Vagina (tissue), 2 donors: Measurements from ENCODE around the gene TMEM214.

Experiments used
- CTCF ChIP-seq, 3 experiments: fragments of 450-650 bp in 2 of 3; fragments of 200-600 bp in 1 of 3; sonication (generic) in 1 of 3; IDR thresholded peaks; one replicate each; pipeline ENCODE4 v1.5.1; 2017 to 2019; ENCODE audit warnings: antibody characterized with exemption in 3 of 3, mild to moderate bottlenecking in 2 of 3, moderate library complexity in 2 of 3
- POLR2A ChIP-seq, 2 donors: fragments of 450-650 bp; IDR thresholded peaks; one replicate each; pipeline ENCODE4 v1.6.1; 2017; ENCODE audit warnings: antibody characterized with exemption in 2 of 2, mild to moderate bottlenecking in 2 of 2, moderate library complexity in 2 of 2

- TF ChIP-seq POLR2A (IDR thresholded peaks at IDR 0.05) (no peak), CTCF (IDR thresholded peaks at IDR 0.05) (no peak)
Measured at GRCh38 chr2:27053776-27054175, 21.0 kb downstream of the TMEM214 start.
